G401 (cell line): Measurements from ENCODE around the gene FYB1. TPM values are rescaled to one million over a fixed set of nuclear protein-coding genes. Genes with fewer than 3 reads are reported as not detected.
A peak's percentile ranks its signal among the peaks of the same experiment; 100 is the strongest.

Source experiments
- DNase-seq: peaks from one replicate; pipeline ENCODE4 v3.0.0-alpha.2; 2015; ENCODE audit warnings: low spot score
- in situ Hi-C: cut with HindIII; loops from 2 replicates; pipeline ENCODE4 v1.10.0; 2016; ENCODE audit warnings: low sequenced_read_pairs, mixed read lengths
- total RNA-seq: library from RNA; depleted of rRNA; stranded (reverse); fragments of >200 nt; shearing (Covaris generic); gene quantifications from 2 replicates; pipeline ENCODE4 v1.2.3, GENCODE V29; 2014

The FYB1 gene
- total RNA-seq, 1 experiment from 2014 or later, result not detected

DNA sequence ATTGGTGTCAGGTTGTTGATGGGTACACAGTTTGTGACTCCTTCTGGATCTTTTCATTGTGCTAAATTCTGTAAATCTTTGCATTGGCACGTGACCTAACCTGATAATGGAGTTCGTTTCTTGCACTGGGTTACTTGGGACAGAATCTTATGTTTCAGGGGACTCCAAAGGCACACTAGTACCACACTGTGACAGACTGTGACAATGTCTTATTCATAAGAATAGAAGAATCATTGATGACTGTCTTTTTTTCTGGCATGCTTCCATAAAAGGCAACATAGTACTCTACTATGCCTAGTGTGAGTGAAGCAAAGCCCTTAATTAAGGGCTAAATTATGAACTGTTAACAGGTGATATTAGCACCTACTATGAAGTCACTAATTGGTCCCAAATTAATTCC lies 109.8 kb downstream of the FYB1 start:
- in situ Hi-C loops, result no loop called here

GRCh38 chr5:39108987-39109386 lies 110.4 kb downstream of the FYB1 start:
- DNase-seq, result peak; percentile 86
- in situ Hi-C loops, result no loop called here

More for the DNA sequence above, 109.8 kb downstream of the FYB1 start:
- no peak for DNase-seq

DNA sequence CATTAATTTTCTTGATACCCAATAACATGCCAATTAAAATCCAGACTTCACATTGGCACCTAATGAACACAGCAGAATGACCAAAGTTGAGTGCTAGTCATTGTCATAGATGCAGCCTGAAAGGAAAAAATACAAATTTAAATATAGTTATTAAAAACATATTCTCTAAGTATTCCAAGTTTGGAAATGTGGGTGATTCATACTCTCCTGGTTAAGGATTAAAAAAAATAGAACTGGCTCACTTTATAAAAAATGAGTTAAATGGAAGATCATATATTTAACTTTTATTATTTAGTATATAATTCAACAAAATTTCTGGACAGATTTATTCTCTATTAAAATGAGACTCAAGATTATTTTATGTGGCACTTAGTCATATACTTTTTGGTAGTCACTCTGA lies 112.0 kb downstream of the FYB1 start:
- DNase-seq, result no peak
- in situ Hi-C loops, result no loop called here

DNA sequence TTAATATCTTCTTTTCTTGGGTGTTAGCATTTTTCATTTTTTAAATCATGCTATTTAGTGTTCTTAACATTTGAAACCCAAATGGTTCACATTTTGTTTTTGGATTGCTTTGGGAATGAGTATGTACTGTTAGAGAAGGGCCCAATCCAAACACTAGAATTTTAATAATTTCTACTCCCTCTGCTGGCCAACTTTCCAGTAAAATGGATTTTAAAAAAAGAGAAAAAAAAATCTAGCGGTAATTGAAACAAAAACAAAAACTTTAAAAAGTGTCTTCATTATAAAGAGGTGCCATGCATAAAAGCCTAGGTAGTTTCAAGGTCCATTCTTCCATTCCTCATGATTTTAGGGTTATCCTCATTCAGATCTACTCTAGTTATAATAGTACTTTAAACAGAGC lies 113.0 kb downstream of the FYB1 start:
- no peak for DNase-seq
- in situ Hi-C loops, result no loop called here

- in situ Hi-C loops, result no loop called here
- DNase-seq, result no peak
These were observed 115.1 kb downstream of the FYB1 start for GRCh38 chr5:39104221-39104620.

GRCh38 chr5:39102684-39103155 lies 116.6 kb downstream of the FYB1 start:
- in situ Hi-C loops, result no loop called here
- no peak for DNase-seq

DNA sequence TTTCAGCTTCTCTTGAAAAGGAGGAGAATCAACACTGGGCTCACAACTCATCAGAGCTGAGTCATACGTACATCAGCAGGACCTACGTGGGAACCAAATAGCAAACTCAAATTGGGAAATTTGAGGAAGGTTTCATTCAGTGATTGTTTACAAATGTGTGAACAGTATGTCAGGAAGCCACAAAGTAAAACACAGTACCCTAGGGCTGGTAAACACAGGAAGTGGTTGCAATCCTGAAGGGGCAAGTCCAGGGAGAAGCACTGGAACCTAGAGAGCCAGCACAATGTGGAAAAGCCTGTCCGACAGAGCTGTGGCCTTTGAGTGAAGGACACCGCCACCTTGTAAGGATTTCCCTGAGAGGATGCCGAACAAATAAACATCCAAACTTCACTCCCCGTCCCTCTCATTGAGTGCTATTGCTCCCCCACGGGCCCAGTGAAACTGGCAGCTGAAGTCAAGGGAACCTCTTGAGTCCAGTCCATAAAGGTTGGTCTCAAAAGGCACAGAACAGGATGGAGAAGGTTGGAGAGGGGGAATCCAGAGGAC lies 118.4 kb downstream of the FYB1 start:
- DNase-seq, result no peak
- in situ Hi-C loops, result no loop called here

- no peak for DNase-seq
- in situ Hi-C loops, result no loop called here
These were observed 119.0 kb downstream of the FYB1 start for GRCh38 chr5:39100301-39100850.

GRCh38 chr5:39099831-39100230 lies 119.5 kb downstream of the FYB1 start:
- DNase-seq, result no peak
- in situ Hi-C loops, result no loop called here

DNA sequence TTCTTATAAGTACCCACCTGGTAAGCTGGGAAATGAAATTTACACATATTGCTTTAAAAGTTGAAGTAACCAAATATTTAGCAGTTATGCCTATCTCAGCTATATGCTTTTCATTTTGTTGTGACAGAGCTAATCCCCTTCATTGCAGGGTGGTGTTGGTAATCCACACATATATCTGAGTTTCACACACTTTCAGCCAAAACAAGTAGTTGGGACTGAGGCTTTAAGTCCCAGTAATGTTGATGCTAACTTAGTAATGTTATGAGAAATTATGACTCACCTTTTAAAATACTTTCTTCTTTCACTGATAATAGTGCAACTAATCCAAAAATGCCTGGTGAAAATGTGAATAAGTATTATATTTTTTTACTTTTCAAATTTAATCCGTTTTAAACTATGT lies 126.0 kb downstream of the FYB1 start:
- in situ Hi-C loops, result no loop called here

GRCh38 chr5:39092581-39093351 lies 126.6 kb downstream of the FYB1 start:
- in situ Hi-C loops, result no loop called here
- DNase-seq, result no peak

More for the DNA sequence above, 126.0 kb downstream of the FYB1 start:
- DNase-seq, result no peak

DNA sequence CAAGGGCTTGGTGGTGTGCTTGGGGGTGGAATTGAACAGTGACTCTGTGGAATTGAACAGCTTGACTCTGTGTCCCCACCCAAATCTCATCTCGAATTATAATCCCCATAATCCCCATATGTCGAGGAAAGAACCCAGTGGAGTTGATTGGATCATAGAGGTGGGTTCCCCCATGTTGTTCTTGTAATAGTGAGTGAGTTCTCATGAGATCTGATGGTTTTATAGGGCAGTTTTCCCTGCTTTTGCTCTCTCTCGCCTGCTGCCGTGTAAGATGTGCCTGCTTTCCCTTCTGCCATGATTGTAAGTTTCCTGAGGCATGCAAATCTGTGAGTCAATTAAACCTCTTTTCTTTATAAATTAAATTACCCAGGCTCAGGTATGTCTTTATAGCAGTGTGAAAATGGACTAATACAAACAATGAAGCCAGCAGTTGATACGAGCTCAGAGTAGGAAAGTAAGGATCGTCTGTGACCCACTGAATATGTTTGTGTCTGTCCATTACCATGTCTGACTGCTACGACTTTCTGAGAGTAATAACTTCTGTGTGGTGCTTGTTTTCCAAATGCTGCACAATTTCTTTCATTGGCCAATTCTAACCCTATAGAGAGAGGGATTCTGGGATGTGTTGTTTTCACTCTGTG lies 127.3 kb downstream of the FYB1 start:
- in situ Hi-C loops, result no loop called here
- no peak for DNase-seq

- no peak for DNase-seq
- in situ Hi-C loops, result no loop called here
These were observed 135.4 kb downstream of the FYB1 start for GRCh38 chr5:39083968-39084367.

DNA sequence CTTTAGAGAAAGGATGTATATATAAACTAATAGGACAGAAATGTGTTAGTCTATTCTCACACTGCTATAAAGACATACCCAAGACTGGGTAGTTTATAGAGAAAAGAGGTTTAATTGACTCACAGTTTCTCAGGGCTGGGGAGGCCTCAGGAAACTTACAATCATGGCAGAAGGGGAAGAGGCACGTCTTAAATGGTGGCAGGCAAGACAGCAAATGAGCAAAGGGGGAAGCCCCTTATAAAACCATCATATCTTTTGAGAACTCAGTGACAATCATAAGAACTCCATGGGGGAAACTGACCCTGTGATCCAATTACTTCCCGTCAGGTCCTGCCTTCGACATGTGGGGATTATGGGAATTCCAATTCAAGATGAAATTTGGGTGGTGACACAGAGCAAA lies 136.4 kb downstream of the FYB1 start:
- in situ Hi-C loops, result no loop called here
- no peak for DNase-seq

GRCh38 chr5:39080597-39081204 lies 138.7 kb downstream of the FYB1 start:
- DNase-seq, result peak; percentile 65

GRCh38 chr5:39080168-39080567 lies 139.2 kb downstream of the FYB1 start:
- no peak for DNase-seq
- in situ Hi-C loops, result no loop called here

More at GRCh38 chr5:39080597-39081204, 138.7 kb downstream of the FYB1 start:
- in situ Hi-C loops, result no loop called here

DNA sequence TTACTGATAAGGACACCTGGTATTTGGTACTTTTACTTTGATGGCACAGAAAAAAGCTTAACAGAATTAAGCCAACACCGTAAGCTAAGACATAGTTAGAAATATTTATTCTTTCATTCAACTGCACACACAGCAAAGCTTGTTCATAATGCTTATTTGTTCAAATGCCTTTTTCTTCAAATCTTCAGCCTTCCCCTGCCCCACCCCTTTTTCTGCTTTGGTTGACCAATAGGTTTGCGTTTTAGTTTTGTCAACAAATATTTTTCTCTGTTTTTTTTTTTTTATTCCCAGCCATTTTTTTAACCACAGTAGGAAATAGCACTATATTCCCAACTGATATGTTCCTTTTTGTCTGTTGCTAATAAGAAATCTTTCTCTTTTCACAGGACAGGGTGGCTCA lies 140.2 kb downstream of the FYB1 start:
- DNase-seq, result no peak
- in situ Hi-C loops, result no loop called here

DNA sequence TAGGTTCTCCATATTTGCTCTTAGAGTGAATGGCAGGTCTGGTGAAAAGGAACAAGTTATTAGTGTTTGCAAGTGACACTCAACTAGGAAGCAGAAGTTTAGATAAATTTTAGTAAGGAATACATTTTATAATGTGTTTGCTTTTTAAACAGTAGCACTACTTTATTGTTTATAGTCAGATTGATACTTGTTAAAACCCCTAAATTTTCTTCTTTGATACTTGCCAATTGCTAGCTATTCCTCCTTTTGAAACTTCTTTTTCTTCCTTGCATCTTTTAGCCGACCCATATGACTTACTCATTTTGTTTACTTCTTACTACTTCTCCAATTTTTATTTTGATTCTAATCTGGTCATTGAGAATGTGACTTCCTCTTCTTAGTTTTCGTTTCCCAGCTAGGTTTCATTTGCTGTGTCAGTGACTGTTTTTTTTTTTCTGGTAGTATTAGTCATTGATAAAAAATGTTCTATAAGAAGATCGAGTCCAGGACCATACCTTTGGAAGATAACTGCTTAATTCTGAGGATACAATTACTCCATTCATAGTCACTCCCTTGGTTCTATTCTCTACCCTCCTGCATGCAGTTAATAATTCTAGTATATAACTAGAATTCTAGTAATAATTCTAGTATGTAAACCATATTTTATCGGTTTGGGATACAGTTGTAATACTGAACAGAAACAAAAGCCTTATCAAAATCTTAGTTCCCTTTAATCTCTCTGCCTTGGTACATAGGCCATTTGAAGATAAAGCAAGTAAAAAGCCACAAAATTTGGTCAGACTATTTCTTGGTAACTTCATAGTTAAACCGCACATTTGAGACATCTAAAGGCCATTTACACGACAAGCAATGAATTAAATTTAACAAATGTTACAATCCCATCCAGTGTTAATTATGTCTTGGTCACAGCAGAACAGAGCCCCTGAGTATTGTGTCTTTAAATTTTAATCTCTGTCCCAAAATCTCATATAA lies 142.3 kb downstream of the FYB1 start:
- in situ Hi-C loops, result no loop called here
- DNase-seq, result no peak
